HEK293 (cell line): ENCODE data around the gene ARMS2.

Experiments
- CTCF ChIA-PET: fragments of 350-600 bp; formaldehyde crosslinking; extraction: SDS; loops from one replicate; lab custom pipeline; 2021; ENCODE audit warnings: antibody characterized with exemption; lab: Yijun Ruan, JAX
- POLR2A ChIA-PET: fragments of 300-600 bp; formaldehyde crosslinking; extraction: SDS; loops from one replicate; lab custom pipeline; 2020; ENCODE audit warnings: antibody characterized with exemption, inconsistent platforms; lab: Yijun Ruan, JAX
- H3K27ac ChIP-seq: fragments of 200-500 bp; sonication (Bioruptor generic); 2 replicates; pipeline ENCODE4 v1.5.1; 2014; ENCODE audit warnings: low read depth, low read length, control low read depth, inconsistent platforms; ENCODE audit errors: extremely low read depth
- H3K36me3 ChIP-seq, 2 experiments: fragments of 200-500 bp in 1 of 2; sonication (Bioruptor generic) in 1 of 2; 1 replicate in 1 of 2; 2 replicates in 1 of 2; pipeline ENCODE4 v1.5.1; 2014 to 2017; ENCODE audit warnings: inconsistent platforms in 2 of 2, low read length in 2 of 2; ENCODE audit not compliant: control insufficient read depth in 2 of 2, insufficient read depth in 1 of 2
- H3K4me1 ChIP-seq: fragments of 200-500 bp; sonication (Bioruptor generic); 2 replicates; pipeline ENCODE4 v1.5.1; 2014; ENCODE audit warnings: mild to moderate bottlenecking, low read length, inconsistent platforms; ENCODE audit not compliant: control insufficient read depth, insufficient read depth
- H3K4me3 ChIP-seq: 2 replicates; pipeline ENCODE4 v1.5.1; 2011; ENCODE audit warnings: low read depth, mild to moderate bottlenecking, control low read depth, low read length, moderate library complexity
- H3K9me3 ChIP-seq: fragments of 200-500 bp; sonication (Bioruptor generic); 2 replicates; pipeline ENCODE4 v1.5.1; 2014; ENCODE audit warnings: low read depth, low read length, inconsistent platforms; ENCODE audit not compliant: control insufficient read depth, insufficient read depth
- GLIS1 ChIP-seq: fragments of 450-650 bp; formaldehyde crosslinking; IDR thresholded peaks from 2 replicates; pipeline ENCODE4 v1.5.1; 2016; ENCODE audit warnings: missing biosample characterization, missing genetic modification characterization
- SCRT1 ChIP-seq: fragments of 450-650 bp; formaldehyde crosslinking; IDR thresholded peaks from 2 replicates; pipeline ENCODE4 v1.5.1; 2016; ENCODE audit warnings: missing biosample characterization, missing genetic modification characterization, borderline replicate concordance
- YY2 ChIP-seq: fragments of 450-650 bp; formaldehyde crosslinking; IDR thresholded peaks from 2 replicates; pipeline ENCODE4 v1.5.1; 2016; ENCODE audit warnings: missing biosample characterization, missing genetic modification characterization
- ZBTB20 ChIP-seq: fragments of 450-650 bp; formaldehyde crosslinking; IDR thresholded peaks from 2 replicates; pipeline ENCODE4 v1.5.1; 2016; ENCODE audit warnings: missing biosample characterization, missing genetic modification characterization
- ZBTB21 ChIP-seq: fragments of 450-650 bp; formaldehyde crosslinking; IDR thresholded peaks from 2 replicates; pipeline ENCODE4 v1.5.1; 2017; ENCODE audit warnings: missing biosample characterization, missing genetic modification characterization
- ZBTB8A ChIP-seq: fragments of 450-650 bp; formaldehyde crosslinking; IDR thresholded peaks from 2 replicates; pipeline ENCODE4 v1.5.1; 2016; ENCODE audit warnings: missing biosample characterization, missing genetic modification characterization
- ZIC2 ChIP-seq: fragments of 450-650 bp; formaldehyde crosslinking; IDR thresholded peaks from 2 replicates; pipeline ENCODE4 v1.5.1; 2016; ENCODE audit warnings: missing biosample characterization, missing genetic modification characterization
- ZNF10 ChIP-seq: fragments of 450-650 bp; formaldehyde crosslinking; IDR thresholded peaks from 2 replicates; pipeline ENCODE4 v1.5.1; 2017; ENCODE audit warnings: missing biosample characterization, missing genetic modification characterization
- ZNF169 ChIP-seq: fragments of 450-650 bp; formaldehyde crosslinking; IDR thresholded peaks from 2 replicates; pipeline ENCODE4 v1.5.1; 2016; ENCODE audit warnings: missing biosample characterization, missing genetic modification characterization
- ZNF175 ChIP-seq: fragments of 450-650 bp; formaldehyde crosslinking; IDR thresholded peaks from 2 replicates; pipeline ENCODE4 v1.5.1; 2016; ENCODE audit warnings: missing biosample characterization, missing genetic modification characterization
- ZNF19 ChIP-seq: fragments of 450-650 bp; formaldehyde crosslinking; IDR thresholded peaks from 2 replicates; pipeline ENCODE4; 2016; ENCODE audit warnings: missing biosample characterization, missing genetic modification characterization, low read depth
- ZNF311 ChIP-seq: fragments of 450-650 bp; formaldehyde crosslinking; IDR thresholded peaks from 2 replicates; pipeline ENCODE4 v1.5.1; 2017; ENCODE audit warnings: missing biosample characterization, missing genetic modification characterization, borderline replicate concordance
- ZNF350 ChIP-seq: fragments of 450-650 bp; formaldehyde crosslinking; IDR thresholded peaks from 2 replicates; pipeline ENCODE4 v1.5.0; 2017; ENCODE audit warnings: missing biosample characterization, mild to moderate bottlenecking, missing genetic modification characterization
- ZNF404 ChIP-seq: fragments of 450-650 bp; formaldehyde crosslinking; IDR thresholded peaks from 2 replicates; pipeline ENCODE4 v1.5.1; 2017; ENCODE audit warnings: missing biosample characterization, missing genetic modification characterization
- ZNF518A ChIP-seq: fragments of 450-650 bp; formaldehyde crosslinking; conservative IDR thresholded peaks from 2 replicates; pipeline ENCODE4 v1.5.1; 2016; ENCODE audit warnings: low read depth, missing biosample characterization, missing genetic modification characterization
- ZNF555 ChIP-seq: fragments of 450-650 bp; formaldehyde crosslinking; conservative IDR thresholded peaks from 2 replicates; pipeline ENCODE4 v1.5.1; 2017; ENCODE audit warnings: missing biosample characterization, mild to moderate bottlenecking, missing genetic modification characterization, inconsistent platforms
- ZNF571 ChIP-seq: fragments of 450-650 bp; formaldehyde crosslinking; IDR thresholded peaks from 2 replicates; pipeline ENCODE4 v1.5.0; 2017; ENCODE audit warnings: missing biosample characterization, missing genetic modification characterization
- ZNF596 ChIP-seq: fragments of 450-650 bp; IDR thresholded peaks from 2 replicates; pipeline ENCODE4 v1.5.0; 2018; ENCODE audit warnings: missing biosample characterization, mild to moderate bottlenecking, missing genetic modification characterization, moderate library complexity
- ZNF610 ChIP-seq: fragments of 450-650 bp; formaldehyde crosslinking; IDR thresholded peaks from 2 replicates; pipeline ENCODE4 v1.5.1; 2016; ENCODE audit warnings: missing biosample characterization, missing genetic modification characterization, borderline replicate concordance
- ZNF776 ChIP-seq: fragments of 450-650 bp; formaldehyde crosslinking; IDR thresholded peaks from 2 replicates; pipeline ENCODE4 v1.5.0; 2017; ENCODE audit warnings: missing biosample characterization, missing genetic modification characterization, borderline replicate concordance
- ZNF837 ChIP-seq: fragments of 450-650 bp; formaldehyde crosslinking; IDR thresholded peaks from 2 replicates; pipeline ENCODE4 v1.5.1; 2016; ENCODE audit warnings: missing biosample characterization, missing genetic modification characterization
- TF ChIP-seq, protein P1 (sequence below): fragments of 450-650 bp; formaldehyde crosslinking; IDR thresholded peaks from 2 replicates; pipeline ENCODE4 v1.5.1; 2016; ENCODE audit warnings: missing biosample characterization, missing genetic modification characterization

ARMS2 gene

DNA sequence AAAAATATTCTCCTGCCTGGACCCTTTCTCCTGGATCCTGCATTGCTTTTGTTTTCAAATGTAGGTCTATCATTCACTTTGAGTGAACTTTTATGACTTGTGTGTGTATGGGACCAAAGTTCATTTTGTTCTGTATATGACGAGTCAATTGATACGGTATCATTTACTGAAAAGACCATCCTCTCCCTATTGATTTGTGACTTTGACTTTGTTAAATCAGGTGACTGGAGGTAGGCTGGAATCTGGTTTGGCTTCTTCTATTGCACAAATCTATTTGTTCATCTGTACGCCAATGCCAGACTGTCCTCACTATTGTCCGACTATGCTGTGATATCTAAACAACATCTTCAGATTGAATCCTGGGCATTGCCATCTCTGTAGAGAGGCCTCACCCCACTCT is 5.3 kb upstream of the ARMS2 start:
- no peaks in the 10 kb centered on the region for H3K36me3 ChIP-seq
- H3K27ac ChIP-seq = no peak overlapping the region
- TF ChIP-seq ZNF555 (tag by site-specific recombination) = no peak
- TF ChIP-seq ZBTB8A (tag by site-specific recombination) = no peak
- no peak for TF ChIP-seq GLIS1 (tag by site-specific recombination)
- TF ChIP-seq ZBTB21 = no peak
- TF ChIP-seq ZNF776 = no peak
- TF ChIP-seq YY2 = no peak
- TF ChIP-seq ZNF837 = no peak
- TF ChIP-seq ZNF169 (tag by site-specific recombination) = no peak
- no peak for TF ChIP-seq ZNF19 (tag by site-specific recombination)
- no peaks in the 10 kb centered on the region for H3K9me3 ChIP-seq
- no peak overlapping the region for H3K4me3 ChIP-seq
- no peaks in the 10 kb centered on the region for H3K4me1 ChIP-seq
- ChIA-PET CTCF (interaction anchor here (1.4 kb wide), 1 partner anchor 14 kb away, joined by 5 read pairs; no protein-coding TSS in a partner anchor), POLR2A (no interaction called here)

DNA sequence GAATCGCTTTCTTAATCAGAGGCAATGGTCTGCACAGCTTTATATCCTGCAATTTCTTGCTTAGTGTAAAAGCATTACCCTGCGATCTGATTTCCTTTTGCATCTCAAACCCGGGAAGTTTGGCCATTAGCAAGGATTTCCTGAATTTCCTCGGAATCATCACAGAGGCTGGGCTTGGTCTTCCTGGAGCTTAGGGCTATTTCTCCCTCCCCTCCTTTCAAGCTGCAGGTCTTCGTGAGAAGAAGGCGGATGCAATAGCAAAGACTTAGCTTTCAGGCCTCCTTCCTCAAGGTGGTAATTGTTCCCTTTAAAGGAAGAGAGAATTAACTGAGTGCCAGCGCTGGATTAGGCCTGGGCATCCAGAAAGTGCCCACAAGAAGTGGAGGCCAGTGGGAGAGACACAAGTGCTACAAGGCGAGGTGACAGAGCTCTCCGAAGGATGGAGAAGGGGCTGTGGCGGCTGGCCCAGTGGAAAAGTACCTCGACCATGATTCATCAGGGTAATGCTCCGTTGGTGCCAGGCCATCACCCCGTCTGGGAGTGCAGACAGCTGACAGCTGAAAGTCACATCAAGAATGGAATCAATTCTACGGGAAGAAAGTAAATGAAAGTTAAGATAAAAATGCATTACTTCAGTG is 4.0 kb upstream of the ARMS2 start:
- H3K36me3 ChIP-seq = no peaks in the 10 kb centered on the region
- no peak overlapping the region for H3K4me3 ChIP-seq
- H3K27ac ChIP-seq = no peak overlapping the region
- CTCF ChIA-PET = interaction anchor here (1.2 to 1.4 kb wide), 2 partner anchors 15 to 115 kb away, joined by 4 to 5 read pairs; no protein-coding TSS in a partner anchor
- no peaks in the 10 kb centered on the region for H3K4me1 ChIP-seq
- no peak for TF ChIP-seq ZBTB8A (tag by site-specific recombination)
- no peak for TF ChIP-seq ZNF10 (tag by site-specific recombination)
- TF ChIP-seq ZNF311 = no peak
- no peak for TF ChIP-seq ZNF571 (tag by site-specific recombination)
- no peak for TF ChIP-seq SCRT1 (tag by site-specific recombination)
- no peak for TF ChIP-seq ZNF518A (tag by site-specific recombination)
- TF ChIP-seq ZNF404 (tag by site-specific recombination) = no peak
- no peak for TF ChIP-seq ZIC2
- TF ChIP-seq ZNF610 (tag by site-specific recombination) = no peak
- no peak for TF ChIP-seq ZNF175
- TF ChIP-seq ZNF350 (tag by site-specific recombination) = no peak
- no peak for TF ChIP-seq ZBTB20
- TF ChIP-seq, protein P1, sequence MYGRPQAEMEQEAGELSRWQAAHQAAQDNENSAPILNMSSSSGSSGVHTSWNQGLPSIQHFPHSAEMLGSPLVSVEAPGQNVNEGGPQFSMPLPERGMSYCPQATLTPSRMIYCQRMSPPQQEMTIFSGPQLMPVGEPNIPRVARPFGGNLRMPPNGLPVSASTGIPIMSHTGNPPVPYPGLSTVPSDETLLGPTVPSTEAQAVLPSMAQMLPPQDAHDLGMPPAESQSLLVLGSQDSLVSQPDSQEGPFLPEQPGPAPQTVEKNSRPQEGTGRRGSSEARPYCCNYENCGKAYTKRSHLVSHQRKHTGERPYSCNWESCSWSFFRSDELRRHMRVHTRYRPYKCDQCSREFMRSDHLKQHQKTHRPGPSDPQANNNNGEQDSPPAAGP (tag by site-specific recombination) = no peak
- TF ChIP-seq ZNF596 (tag by site-specific recombination) = no peak
- POLR2A ChIA-PET = no interaction called here
- H3K9me3 ChIP-seq = no peaks in the 10 kb centered on the region
